Activated CD8-positive, alpha-beta memory T cell treated with anti-CD3 and anti-CD28 coated beads for 4 hours (primary cell): Measurements from ENCODE around the gene ZNF341.

Source experiments
- DNase-seq, 2 donors: peaks; one replicate each; pipeline ENCODE4 v3.0.0-alpha.2; 2020; ENCODE audit warnings: low read depth in 2 of 2

ZNF341 gene

GRCh38 chr20:33822991-33823390, 91.2 kb downstream of the ZNF341 start:
- no peak for DNase-seq

DNA sequence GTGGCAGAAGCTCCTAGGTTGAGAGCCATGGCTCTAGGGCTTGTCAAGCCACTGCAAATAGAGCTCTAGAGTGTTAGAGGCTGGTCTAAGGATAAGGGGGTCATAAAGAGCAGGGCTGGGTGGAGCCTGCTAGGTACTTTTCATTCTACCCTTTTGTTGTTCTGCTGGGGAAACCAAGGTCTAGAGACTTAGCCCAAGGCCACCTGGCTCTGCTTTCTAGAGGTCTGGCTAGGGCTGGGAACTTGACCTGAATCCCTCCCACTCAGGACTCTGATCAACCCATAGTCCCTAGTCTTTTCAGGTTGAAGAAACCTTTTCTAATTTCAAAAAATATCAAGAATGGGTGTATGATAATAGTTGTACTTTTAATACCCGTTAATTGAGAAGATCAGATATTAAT, 93.1 kb downstream of the ZNF341 start:
- DNase-seq: no peak

DNA sequence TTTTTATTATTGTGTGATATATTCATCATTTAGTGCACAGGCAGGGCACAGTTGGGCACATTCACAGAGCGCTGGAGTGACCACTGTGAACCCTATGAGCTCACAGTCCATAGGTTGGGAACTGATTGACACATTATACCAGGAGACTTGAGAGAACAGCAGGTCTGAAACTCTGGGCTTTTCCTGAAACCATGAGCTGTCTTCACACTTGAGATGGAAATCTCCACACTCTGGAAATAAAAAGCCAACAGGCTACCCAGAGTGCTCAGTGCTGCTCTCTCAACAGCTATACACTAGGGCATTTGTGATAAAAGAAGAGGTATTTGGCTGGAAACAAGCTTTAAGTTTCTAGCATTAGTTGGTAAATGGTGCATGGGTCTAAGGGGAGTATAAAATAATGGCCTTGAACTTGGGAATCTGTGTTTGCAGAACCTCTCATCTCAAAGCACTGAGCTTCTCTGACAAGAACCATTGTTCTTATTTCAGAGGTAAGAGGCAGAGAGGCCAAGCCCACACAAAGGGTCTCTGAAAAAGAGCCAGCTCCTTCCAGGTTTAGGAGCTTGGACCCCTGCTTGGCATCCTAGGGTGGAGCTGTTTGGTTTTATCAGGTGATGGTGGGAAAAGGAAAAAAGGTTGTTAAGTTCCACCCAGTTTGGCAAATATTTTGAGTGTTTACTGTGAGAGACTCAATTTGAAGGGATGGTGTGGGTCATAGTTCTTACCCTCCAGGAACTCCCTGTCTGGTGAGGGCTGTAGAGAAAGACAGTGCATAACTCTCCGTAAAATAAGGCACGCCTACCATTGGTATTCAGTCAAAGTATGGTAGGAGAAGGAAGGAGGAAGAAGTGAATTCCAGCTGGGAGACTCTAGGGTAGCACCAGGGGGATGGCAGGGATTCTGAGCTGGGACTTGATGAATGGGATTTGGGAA, 93.8 kb downstream of the ZNF341 start:
- DNase-seq: no peak

GRCh38 chr20:33826270-33826897, 94.6 kb downstream of the ZNF341 start:
- no peak for DNase-seq

GRCh38 chr20:33827109-33827508, 95.3 kb downstream of the ZNF341 start:
- DNase-seq: no peak

DNA sequence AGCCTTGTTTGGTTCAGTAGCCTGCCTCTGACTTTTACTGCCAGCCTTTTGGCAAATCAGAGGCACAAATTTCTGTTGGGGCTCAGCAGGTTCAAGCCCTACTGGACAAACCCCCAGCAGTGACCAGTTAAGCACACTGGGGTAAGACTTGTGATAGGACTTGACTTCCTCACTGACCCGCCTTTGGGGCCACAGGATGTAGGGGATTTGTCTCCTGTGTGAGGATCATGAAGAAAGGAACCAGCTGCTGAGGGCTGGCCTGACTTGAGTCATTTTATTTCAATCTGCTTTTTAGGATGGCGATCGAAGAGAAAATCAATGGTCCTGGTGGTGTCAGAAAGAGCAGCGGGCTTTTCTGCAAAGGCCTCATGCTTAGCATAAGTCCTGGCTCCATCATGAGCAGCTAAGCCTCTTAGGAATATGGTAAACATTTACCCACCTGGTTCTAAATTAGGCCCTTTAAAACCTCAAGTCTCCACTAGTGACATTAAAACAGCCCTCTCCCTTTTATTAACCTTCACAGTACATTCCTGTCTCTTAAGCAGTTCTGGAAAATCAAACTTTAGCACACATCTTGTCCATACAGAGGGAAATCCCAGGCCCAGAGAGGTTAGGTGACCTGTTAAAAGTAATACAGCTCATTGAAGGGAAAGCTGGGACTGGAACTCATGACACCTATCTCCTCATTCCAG, 96.0 kb downstream of the ZNF341 start:
- no peak for DNase-seq

DNA sequence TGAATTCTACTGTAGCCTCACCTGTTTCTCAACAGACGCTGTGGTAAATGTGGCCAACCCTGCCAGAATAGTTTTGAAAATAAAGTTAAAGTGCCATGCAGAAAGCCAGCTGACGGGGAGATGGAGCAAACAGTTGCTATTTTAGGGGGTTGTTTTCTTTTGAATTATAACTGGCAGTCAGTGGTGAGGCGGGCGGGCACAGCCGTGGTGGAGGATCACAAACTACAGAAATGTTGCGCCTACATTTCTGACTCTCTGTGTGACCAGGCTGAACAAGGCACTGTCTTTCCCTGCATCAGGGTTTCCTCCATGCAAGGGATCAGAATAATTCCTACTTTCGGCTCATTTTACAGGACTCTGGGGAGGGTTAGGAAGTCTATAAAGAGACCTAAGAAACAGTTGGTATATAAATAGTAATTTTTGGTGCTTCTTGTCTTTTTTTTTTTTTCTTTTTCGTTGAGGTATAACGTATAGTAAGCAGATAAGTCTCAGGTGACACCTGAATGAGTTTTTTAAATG, 96.6 kb downstream of the ZNF341 start:
- DNase-seq: no peak

- no peak for DNase-seq
Observed at GRCh38 chr20:33828967-33829560, 97.3 kb downstream of the ZNF341 start.

- no peak for DNase-seq
Observed at GRCh38 chr20:33829636-33830035, 97.8 kb downstream of the ZNF341 start.

DNA sequence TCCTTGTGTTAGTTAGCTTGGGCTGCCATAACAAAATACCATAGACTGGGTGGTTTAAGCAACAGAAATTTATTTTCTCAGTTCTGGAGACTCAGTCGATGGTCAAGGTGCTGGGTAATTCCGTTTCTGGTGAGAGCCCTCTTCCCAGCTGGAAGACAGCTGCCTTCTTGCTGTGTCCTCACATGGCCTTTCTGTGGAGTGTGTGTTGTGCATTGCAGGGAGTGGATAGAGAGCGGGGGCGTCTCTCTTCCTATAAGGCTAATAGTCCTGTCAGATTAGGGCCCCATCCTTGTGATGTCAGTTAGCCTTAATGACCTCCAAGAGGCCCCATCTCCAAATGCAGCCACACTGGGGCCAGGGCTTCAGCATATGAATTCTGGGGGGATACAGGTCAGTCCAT, 98.6 kb downstream of the ZNF341 start:
- DNase-seq: no peak

GRCh38 chr20:33832103-33832804, 100.5 kb downstream of the ZNF341 start:
- no peak for DNase-seq

DNA sequence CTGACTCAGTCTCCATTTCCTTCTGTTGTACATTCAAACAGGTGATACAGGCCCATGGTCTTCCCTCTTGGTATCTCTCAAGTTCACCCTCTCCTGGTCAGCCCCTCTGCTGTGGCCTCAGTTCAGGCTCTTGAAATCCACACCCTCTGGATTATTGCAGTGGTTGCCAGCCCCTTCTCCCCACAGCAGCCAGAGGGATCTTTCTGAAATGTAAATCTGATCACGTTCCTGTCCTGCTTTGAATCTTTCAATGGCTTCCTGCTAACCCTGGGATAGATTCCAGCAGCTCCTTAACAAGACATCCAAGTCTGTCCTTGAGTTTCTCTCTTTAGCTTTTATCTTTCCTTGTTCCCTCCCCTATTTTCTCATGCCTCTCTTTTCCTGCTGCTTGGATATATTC, 101.5 kb downstream of the ZNF341 start:
- DNase-seq: no peak

- DNase-seq: no peak
Observed at GRCh38 chr20:33835615-33836172, 103.9 kb downstream of the ZNF341 start.

DNA sequence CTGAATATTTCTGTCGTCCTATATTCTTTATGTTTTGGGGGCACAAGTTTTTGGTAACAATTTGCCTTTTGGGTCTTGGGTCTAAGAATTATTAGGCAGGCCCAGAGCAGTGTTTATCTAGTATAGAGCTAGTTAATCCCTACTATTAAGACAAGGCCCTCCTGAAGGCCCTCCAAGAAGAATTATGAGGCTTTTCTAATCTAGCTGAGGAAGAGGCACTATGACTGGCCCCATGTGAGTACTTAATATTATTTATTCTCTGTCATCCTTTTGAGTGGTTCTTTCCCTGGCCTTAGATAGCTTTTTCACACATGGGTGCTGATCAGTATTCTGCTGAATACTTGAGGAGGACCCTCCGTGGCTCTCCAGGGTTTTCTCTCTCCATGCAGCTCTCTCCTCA, 104.5 kb downstream of the ZNF341 start:
- DNase-seq: no peak

GRCh38 chr20:33837096-33837830, 105.5 kb downstream of the ZNF341 start:
- DNase-seq: no peak

DNA sequence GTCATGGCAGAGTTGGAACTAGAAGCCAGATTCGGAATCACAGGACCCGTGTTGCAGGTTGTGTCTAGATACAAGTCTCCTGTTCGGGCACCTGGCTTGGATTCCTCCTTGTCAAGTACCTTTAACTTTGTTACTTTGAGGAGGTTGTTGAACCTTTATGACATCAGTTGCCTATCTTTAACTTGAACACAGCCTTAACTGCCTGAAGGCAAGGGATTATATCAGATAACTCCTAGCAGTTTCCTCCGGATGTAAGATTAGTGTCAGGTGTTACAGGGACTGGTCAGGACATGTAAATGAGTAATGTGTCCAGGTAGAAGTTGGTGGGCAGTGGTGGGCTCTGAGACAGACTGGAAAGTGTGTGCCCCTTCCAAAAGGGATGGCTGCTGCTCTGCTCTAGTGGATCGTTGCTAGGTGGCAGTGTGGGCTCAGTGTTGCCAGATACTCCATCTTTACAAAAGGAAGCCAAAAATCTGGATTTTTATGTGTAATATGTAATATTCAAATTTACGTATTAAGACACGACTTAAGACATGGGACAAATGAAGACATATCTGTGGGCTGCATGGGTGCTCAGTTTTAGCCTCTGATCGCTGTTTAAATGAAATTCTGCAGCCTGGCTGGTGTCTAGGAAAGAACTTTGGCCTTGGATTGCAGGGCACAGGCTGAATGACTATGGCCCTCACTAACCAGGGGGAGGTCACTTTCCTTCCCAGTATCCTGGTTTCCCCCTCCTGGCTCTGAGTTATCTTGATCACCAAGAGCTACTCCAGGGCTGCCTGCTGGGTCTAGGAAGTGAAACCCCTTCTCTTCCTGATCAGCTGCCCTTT, 106.5 kb downstream of the ZNF341 start:
- DNase-seq: no peak

- DNase-seq: no peak
Observed at GRCh38 chr20:33839591-33839990, 107.8 kb downstream of the ZNF341 start.

DNA sequence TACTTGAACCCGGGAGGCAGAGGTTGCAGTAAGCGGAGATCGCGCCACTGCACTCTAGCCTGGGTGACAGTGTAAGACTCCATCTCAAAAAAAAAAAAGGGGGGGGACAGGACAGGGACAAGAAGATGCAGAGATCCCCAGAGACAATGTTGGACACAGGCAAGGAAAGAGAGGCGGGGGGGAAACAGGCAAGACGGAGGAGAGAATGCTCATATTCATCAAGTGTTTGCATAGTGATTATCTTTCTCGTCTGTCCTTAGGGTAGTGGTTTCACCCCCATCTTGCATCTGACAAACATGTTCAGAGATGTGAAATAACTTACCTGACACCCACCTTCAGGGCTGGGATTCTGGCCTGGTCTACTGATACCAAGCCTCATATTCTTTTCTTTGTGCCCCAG, 108.4 kb downstream of the ZNF341 start:
- DNase-seq: no peak

- no peak for DNase-seq
Observed at GRCh38 chr20:33840759-33841435, 109.1 kb downstream of the ZNF341 start.
